NCI-H82 treated with DMSO at 0.1 percent for 48 hours (cell line): ENCODE results near the gene FAM83E.

Experiments used
- DNase-seq: peaks from one replicate; lab custom pipeline; 2025; ENCODE audit not compliant: unreplicated experiment; lab: John Stamatoyannopoulos, UW

The FAM83E gene

GRCh38 chr19:48629297-48629598 lies 14.4 kb upstream of the FAM83E start:
- DNase-seq = no peak

GRCh38 chr19:48628486-48629296 lies 13.8 kb upstream of the FAM83E start:
- DNase-seq = no peak

- DNase-seq = no peak
Measured at GRCh38 chr19:48627865-48628314, 13.0 kb upstream of the FAM83E start.

- no peak for DNase-seq
Measured at GRCh38 chr19:48627201-48627864, 12.5 kb upstream of the FAM83E start.

GRCh38 chr19:48625891-48626327 lies 11.0 kb upstream of the FAM83E start:
- no peak for DNase-seq

- no peak for DNase-seq
Measured at GRCh38 chr19:48624791-48625723, 10.2 kb upstream of the FAM83E start.

GRCh38 chr19:48624067-48624594 lies 9.3 kb upstream of the FAM83E start:
- DNase-seq = peak; percentile 95

- DNase-seq = no peak
Measured at GRCh38 chr19:48623556-48624066, 8.7 kb upstream of the FAM83E start.

- no peak for DNase-seq
Measured at GRCh38 chr19:48619692-48620585, 5.1 kb upstream of the FAM83E start.

GRCh38 chr19:48618916-48619691 lies 4.2 kb upstream of the FAM83E start, which contains the start of the genes RPL18 and SPHK2:
TSS of gene RPL18 (minus strand) at chr19:48619178. CDS start at chr19:48619143, 35 bp downstream.
TSS of gene SPHK2 (plus strand) at chr19:48619506. CDS start at chr19:48620515, 1,009 bp downstream.
- DNase-seq = peak; percentile 99

- DNase-seq = no peak
Measured at GRCh38 chr19:48618278-48618915, 3.5 kb upstream of the FAM83E start.

GRCh38 chr19:48617146-48617937 lies 2.5 kb upstream of the FAM83E start:
- no peak for DNase-seq

- DNase-seq = no peak
Measured at GRCh38 chr19:48616491-48617056, 1.7 kb upstream of the FAM83E start.

- DNase-seq = no peak
Measured at GRCh38 chr19:48616041-48616436, 1.2 kb upstream of the FAM83E start.

GRCh38 chr19:48615231-48616040 lies 560 bp upstream of the FAM83E start:
- DNase-seq = no peak

- DNase-seq = no peak
Measured at GRCh38 chr19:48613852-48614435, 932 bp downstream of the FAM83E start.
